ENCODE measurements around the gene CELF2. TPM values are rescaled to one million over a fixed set of nuclear protein-coding genes. Genes with fewer than 3 reads are reported as not detected.

CELF2 gene
- total RNA-seq, 6 donors from 2014 or later: 82.7 to 193 (median 120) TPM

- WGBS, 2 donors: 85 to 92% methylated on average over 15 to 22 of the region's 22 CpGs
- DNase-seq: peak in 1 of 2 donors; percentile 66
- Histone ChIP-seq H3K27me3 (no peaks in the 10 kb centered on the region), H3K4me3 (no peak overlapping the region), H3K9me3 (peaks cover 0 to under 1% (median 0%) of the 10 kb centered on the region in 4 donors), H3K27ac (no peak overlapping the region), H3K36me3 (peaks cover 8 to 91% (median 67%) of the 10 kb centered on the region in 4 donors), H3K4me1 (no peaks in the 10 kb centered on the region)
- ATAC-seq (ENCODE audit: low FRiP score in 2 of 2): no peak
- no peak for TF ChIP-seq CTCF (IDR thresholded peaks at IDR 0.05)
- no peak for TF ChIP-seq POLR2AphosphoS5 (IDR thresholded peaks at IDR 0.05)
- no peak for TF ChIP-seq EP300 (IDR thresholded peaks at IDR 0.05)
- TF ChIP-seq POLR2A (IDR thresholded peaks at IDR 0.05): no peak
Observed at GRCh38 chr10:11301571-11302111, 284.0 kb downstream of the CELF2 start.

- DNase-seq (no peak), ATAC-seq (ENCODE audit: low FRiP score in 2 of 2) (no peak)
- WGBS, 2 donors: 97 to 99% methylated on average over 13 to 14 of the region's 14 CpGs
- H3K9me3 ChIP-seq: peaks cover 0 to 6% (median 2%) of the 10 kb centered on the region in 4 donors
- H3K27ac ChIP-seq: no peak overlapping the region
- H3K4me3 ChIP-seq: no peak overlapping the region
- TF ChIP-seq EP300 (IDR thresholded peaks at IDR 0.05) (no peak), POLR2AphosphoS5 (IDR thresholded peaks at IDR 0.05) (no peak), POLR2A (IDR thresholded peaks at IDR 0.05) (no peak), CTCF (IDR thresholded peaks at IDR 0.05) (no peak)
- H3K4me1 ChIP-seq: no peaks in the 10 kb centered on the region
- no peaks in the 10 kb centered on the region for H3K27me3 ChIP-seq
- peaks cover 8 to 91% (median 68%) of the 10 kb centered on the region in 4 donors for H3K36me3 ChIP-seq
Observed at GRCh38 chr10:11302181-11302580, 284.5 kb downstream of the CELF2 start.

- no peak for DNase-seq
- ATAC-seq (ENCODE audit: low FRiP score in 2 of 2): no peak
- WGBS, 2 donors: 90 to 96% methylated on average over 12 to 14 of the region's 14 CpGs
- Histone ChIP-seq H3K4me3 (no peak overlapping the region), H3K36me3 (peaks cover 8 to 90% (median 67%) of the 10 kb centered on the region in 4 donors), H3K27ac (no peak overlapping the region), H3K9me3 (peaks cover 0 to 15% (median 10%) of the 10 kb centered on the region in 4 donors), H3K27me3 (no peaks in the 10 kb centered on the region), H3K4me1 (no peaks in the 10 kb centered on the region)
- TF ChIP-seq EP300 (IDR thresholded peaks at IDR 0.05): no peak
- TF ChIP-seq POLR2AphosphoS5 (IDR thresholded peaks at IDR 0.05): no peak
- no peak for TF ChIP-seq CTCF (IDR thresholded peaks at IDR 0.05)
- no peak for TF ChIP-seq POLR2A (IDR thresholded peaks at IDR 0.05)
Observed at GRCh38 chr10:11303361-11304170, 285.9 kb downstream of the CELF2 start.

GRCh38 chr10:11304906-11305585, 287.4 kb downstream of the CELF2 start:
- H3K27ac ChIP-seq: no peak overlapping the region
- H3K4me3 ChIP-seq: no peak overlapping the region
- TF ChIP-seq EP300 (IDR thresholded peaks at IDR 0.05): no peak
- no peak for TF ChIP-seq POLR2A (IDR thresholded peaks at IDR 0.05)
- TF ChIP-seq POLR2AphosphoS5 (IDR thresholded peaks at IDR 0.05): no peak
- no peak for TF ChIP-seq CTCF (IDR thresholded peaks at IDR 0.05)
- DNase-seq: no peak
- no peaks in the 10 kb centered on the region for H3K27me3 ChIP-seq
- no peaks in the 10 kb centered on the region for H3K4me1 ChIP-seq
- WGBS, 2 donors: 96 to 97% methylated on average over 11 of the region's 11 CpGs
- peaks cover 4 to 81% (median 62%) of the 10 kb centered on the region in 4 donors for H3K36me3 ChIP-seq
- H3K9me3 ChIP-seq: peaks cover 0 to 15% (median 10%) of the 10 kb centered on the region in 4 donors
- no peak for ATAC-seq (ENCODE audit: low FRiP score in 2 of 2)
